ENCODE results near the gene ADGRE2.
"Not testable (repeated sequence)": the region's sequence is repeated elsewhere in the genome, so short reads cannot be mapped to it uniquely, and the experiment has no call there.

Gene ADGRE2

GRCh38 chr19:14782626-14783409 is 4.5 kb upstream of the ADGRE2 start:
- no peak for DNase-seq (ENCODE audit: extremely low read depth, low read depth)
- TF ChIP-seq CTCF (IDR thresholded peaks at IDR 0.05; ENCODE audit: low read depth, low read length): no peak

- DNase-seq (ENCODE audit: extremely low read depth, low read depth): not testable (repeated sequence)
Measured at GRCh38 chr19:14781713-14782536, 3.6 kb upstream of the ADGRE2 start.

- DNase-seq (ENCODE audit: extremely low read depth, low read depth): not testable (repeated sequence)
Measured at GRCh38 chr19:14780622-14781225, 2.4 kb upstream of the ADGRE2 start.

GRCh38 chr19:14779151-14779550 is 791 bp upstream of the ADGRE2 start:
- TF ChIP-seq CTCF (IDR thresholded peaks at IDR 0.05; ENCODE audit: low read depth, low read length): no peak
- no peak for DNase-seq (ENCODE audit: extremely low read depth, low read depth)

- not testable (repeated sequence) for DNase-seq (ENCODE audit: extremely low read depth, low read depth)
Measured at GRCh38 chr19:14777645-14778044, 715 bp downstream of the ADGRE2 start.

- no peak for DNase-seq (ENCODE audit: extremely low read depth, low read depth)
- no peak for TF ChIP-seq CTCF (IDR thresholded peaks at IDR 0.05; ENCODE audit: low read depth, low read length)
Measured at GRCh38 chr19:14775869-14776586, 2.3 kb downstream of the ADGRE2 start.

- not testable (repeated sequence) for DNase-seq (ENCODE audit: extremely low read depth, low read depth)
Measured at GRCh38 chr19:14775326-14775725, 3.0 kb downstream of the ADGRE2 start.

- no peak for TF ChIP-seq CTCF (IDR thresholded peaks at IDR 0.05; ENCODE audit: low read depth, low read length)
- no peak for DNase-seq (ENCODE audit: extremely low read depth, low read depth)
Measured at GRCh38 chr19:14774373-14774772, 4.0 kb downstream of the ADGRE2 start.

GRCh38 chr19:14773722-14774121 is 4.6 kb downstream of the ADGRE2 start:
- DNase-seq (ENCODE audit: extremely low read depth, low read depth): not testable (repeated sequence)

All from AG09319 (cell line).